Mesodermal cell (in vitro differentiated cells): Measurements from ENCODE around the gene OGFOD3.
"Not testable (repeated sequence)": the region's sequence is repeated elsewhere in the genome, so short reads cannot be mapped to it uniquely, and the experiment has no call there.

Source experiments
- H3K27ac ChIP-seq: 2 replicates; pipeline ENCODE4 v1.7.0; 2013; ENCODE audit warnings: mild to moderate bottlenecking, low read depth, low read length, moderate library complexity; ENCODE audit not compliant: severe bottlenecking
- H3K36me3 ChIP-seq: 2 replicates; pipeline ENCODE4 v1.7.1; 2013; ENCODE audit warnings: mild to moderate bottlenecking, low read length, moderate library complexity; ENCODE audit not compliant: control insufficient read depth, insufficient read depth
- H3K4me1 ChIP-seq: one replicate; pipeline ENCODE4 v1.7.1; 2013; ENCODE audit warnings: mild to moderate bottlenecking, low read length; ENCODE audit not compliant: insufficient read depth, control insufficient read depth, poor library complexity, severe bottlenecking
- H3K4me3 ChIP-seq: 2 replicates; pipeline ENCODE4 v1.7.0; 2013; ENCODE audit warnings: low read length, control low read depth, mild to moderate bottlenecking; ENCODE audit not compliant: insufficient read depth, poor library complexity, severe bottlenecking; ENCODE audit errors: extremely low read depth
- H3K9me3 ChIP-seq: 2 replicates; pipeline ENCODE4 v1.7.1; 2013; ENCODE audit warnings: mild to moderate bottlenecking, low read length, moderate library complexity; ENCODE audit not compliant: control insufficient read depth
- WGBS, 2 experiments: methylation state at CpG; one replicate each; pipeline ENCODE4 v1.1.5; 2013; ENCODE audit warnings: missing lambda C conversion rate in 2 of 2; ENCODE audit not compliant: insufficient coverage in 2 of 2; 5-methylcytosine and 5-hydroxymethylcytosine counted together

Gene OGFOD3

DNA sequence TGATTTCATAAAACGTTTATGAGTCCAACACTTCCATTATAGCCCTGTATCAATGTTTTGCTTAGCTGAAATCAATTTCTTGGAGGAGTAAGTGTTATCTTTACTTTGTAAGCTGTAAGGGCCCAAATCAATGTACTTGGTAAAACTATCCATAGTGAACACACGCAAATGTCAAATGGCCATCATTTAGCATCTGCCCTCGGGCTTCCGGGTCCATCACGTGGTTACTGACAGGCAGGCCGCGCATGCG is 39.5 kb upstream of the OGFOD3 start:
- Histone ChIP-seq H3K36me3 (peaks cover 30% of the 10 kb centered on the region), H3K27ac (peak overlapping the region; percentile 100), H3K4me3 (peak overlapping the region; percentile 89), H3K9me3 (no peaks in the 10 kb centered on the region), H3K4me1 (peaks cover 6% of the 10 kb centered on the region)
- WGBS, 2 experiments, result 0 to 1% methylated on average over 7 of the region's 8 CpGs

DNA sequence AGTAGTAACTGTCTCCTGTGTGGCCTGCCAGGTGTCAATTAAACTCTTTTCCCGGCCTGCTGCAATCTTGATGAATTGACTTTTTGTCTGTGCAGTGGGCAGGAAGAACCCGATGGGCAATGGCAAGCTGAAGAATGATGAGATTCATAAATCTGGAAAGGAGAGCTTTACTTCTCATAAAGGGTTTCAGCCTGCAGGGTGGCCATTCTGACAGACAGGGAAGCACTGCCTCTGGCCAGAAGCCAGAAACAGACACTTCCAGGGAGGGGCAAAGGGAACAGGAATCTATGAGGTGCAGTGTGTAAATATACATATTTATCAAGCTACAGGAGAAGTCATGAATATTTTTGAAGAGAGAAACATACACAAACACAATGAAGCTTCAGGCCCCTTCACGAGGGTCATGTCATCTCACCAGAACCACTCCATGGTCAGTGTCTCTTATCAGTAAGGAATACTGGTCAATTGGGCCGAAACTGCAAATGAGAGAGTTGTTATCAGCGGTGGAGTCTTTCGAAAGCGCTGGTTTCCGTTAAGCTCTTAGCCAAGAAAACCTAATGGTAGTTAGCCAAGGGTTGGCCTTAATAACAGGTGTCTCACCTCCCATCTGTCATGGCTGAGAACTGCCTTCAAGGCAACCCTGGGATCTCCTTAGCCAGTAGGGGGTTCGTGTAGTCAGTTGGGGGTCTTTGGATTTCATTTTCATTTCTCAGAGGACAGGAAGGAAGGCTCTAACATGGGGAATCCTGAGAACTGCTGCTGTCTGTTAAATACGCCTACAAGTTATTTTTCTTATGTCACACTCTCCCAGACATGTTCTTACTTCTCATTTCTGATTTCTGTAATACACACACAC is 38.9 kb upstream of the OGFOD3 start:
- Histone ChIP-seq H3K4me3 (peak overlapping the region; percentile 89), H3K27ac (peak overlapping the region; percentile 100), H3K36me3 (peaks cover 24% of the 10 kb centered on the region), H3K4me1 (peaks cover 6% of the 10 kb centered on the region), H3K9me3 (no peaks in the 10 kb centered on the region)
- 74 to 81% methylated on average over 5 to 7 of the region's 10 CpGs for WGBS, 2 experiments

DNA sequence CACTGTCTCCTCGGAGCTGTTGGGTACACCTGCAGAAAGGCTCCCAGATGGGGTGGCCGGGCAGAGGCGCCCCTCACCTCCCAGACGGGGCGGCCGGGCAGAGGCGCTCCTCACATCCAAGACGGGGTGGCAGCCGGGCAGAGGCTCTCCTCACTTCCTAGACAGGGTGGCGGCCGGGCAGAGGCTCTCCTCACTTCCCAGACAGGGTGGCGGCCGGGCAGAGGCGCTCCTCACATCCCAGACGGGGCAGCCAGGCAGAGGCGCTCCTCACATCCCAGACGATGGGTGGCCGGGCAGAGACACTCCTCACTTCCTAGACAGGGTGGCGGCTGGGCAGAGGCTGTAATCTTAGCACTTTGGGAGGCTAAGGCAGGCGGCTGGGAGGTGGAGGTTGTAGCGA is 35.3 kb upstream of the OGFOD3 start:
- not testable (repeated sequence) for H3K36me3 ChIP-seq, H3K9me3 ChIP-seq, H3K27ac ChIP-seq, H3K4me3 ChIP-seq, H3K4me1 ChIP-seq
- WGBS, 2 experiments, result 90 to 95% methylated on average over 11 to 18 of the region's 21 CpGs

DNA sequence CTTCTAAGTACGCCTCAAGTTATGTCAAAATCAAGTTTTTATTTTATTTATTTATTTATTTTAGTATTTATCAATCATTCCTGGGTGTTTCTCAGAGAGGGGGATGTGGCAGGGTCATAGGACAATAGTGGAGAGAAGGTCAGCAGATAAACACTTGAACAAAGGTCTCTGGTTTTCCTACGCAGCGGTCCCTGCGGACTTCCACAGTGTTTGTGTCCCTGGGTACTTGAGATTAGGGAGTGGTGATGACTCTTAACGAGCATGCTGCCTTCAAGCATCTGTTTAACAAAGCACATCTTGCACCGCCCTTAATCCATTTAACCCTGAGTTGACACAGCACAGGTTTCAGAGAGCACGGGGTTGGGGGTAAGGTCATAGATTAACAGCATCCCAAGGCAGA is 34.8 kb upstream of the OGFOD3 start:
- H3K4me1 ChIP-seq, H3K9me3 ChIP-seq, H3K4me3 ChIP-seq, H3K36me3 ChIP-seq, H3K27ac ChIP-seq: not testable (repeated sequence)
- 100% methylated on average over 5 of the region's 7 CpGs; no CpG with 5 or more reads in 1 of the 2 experiments for WGBS, 2 experiments

DNA sequence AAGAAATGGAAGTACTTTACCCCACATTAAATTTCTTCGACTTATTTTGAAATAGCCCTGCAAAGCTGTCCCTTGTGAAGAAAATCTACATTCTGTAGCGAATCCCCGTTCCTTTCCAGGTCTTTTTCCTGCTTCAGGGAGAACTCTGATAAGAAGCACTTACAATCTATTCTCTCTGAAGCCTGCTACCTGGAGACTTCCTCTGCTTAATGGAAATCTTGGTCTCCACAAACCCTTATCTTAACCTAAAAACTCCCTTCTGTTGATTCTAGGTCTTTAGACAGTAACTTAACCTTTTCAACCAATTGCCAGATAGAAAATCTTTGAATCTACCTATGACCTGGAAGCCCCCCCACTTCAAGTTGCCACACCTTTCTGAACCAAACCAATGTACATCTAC is 33.8 kb upstream of the OGFOD3 start:
- no peaks in the 10 kb centered on the region for H3K4me1 ChIP-seq
- no peak overlapping the region for H3K4me3 ChIP-seq
- H3K27ac ChIP-seq, result no peak overlapping the region
- peaks cover 6% of the 10 kb centered on the region for H3K9me3 ChIP-seq
- 92 to 94% methylated on average over 3 of the region's 3 CpGs for WGBS, 2 experiments
- peaks cover 5% of the 10 kb centered on the region for H3K36me3 ChIP-seq

DNA sequence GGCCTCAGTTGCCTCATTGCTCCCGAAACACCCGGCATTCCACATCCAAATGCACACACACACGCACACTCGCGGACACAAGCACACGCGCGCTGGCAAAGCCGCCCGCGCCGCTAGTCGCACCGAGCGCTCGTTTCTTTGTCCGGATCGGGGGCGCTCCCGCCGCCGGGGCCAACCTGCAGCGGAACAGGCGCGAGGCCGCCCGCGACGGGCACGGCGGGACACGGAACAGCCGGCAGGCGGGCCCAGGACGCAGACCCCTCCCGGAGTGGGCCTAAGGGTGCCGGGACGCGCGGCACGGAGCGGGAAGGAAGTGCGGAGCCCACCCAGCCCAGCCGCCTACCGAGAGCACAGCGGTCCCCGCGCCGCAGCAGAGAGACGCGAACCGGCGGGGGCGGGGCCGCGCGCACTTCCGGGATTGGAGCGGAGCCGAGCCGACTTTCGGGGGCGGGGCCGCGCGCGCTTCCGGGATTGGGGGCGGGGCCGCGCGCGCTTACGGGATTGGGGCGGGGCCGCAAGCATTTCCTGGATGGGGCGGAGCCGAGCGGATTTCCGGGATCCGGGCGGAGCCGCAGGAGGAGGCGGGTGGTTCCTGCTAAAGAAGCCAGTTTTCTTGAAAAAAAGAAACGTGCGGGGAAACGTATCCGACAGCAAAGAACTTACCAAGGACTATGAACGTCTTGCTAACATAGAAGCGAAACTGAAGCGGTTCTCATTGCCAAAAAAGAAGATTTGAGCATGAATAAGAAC is 32.1 kb upstream of the OGFOD3 start, which contains the start of gene CYBC1:
Gene CYBC1, minus strand, starts transcription at position 396 of the 750 bp plus-strand sequence. CDS start 1,498 bp downstream, outside the sequence.
- WGBS, 2 experiments, result 1% methylated on average over 57 to 61 of the region's 91 CpGs

DNA sequence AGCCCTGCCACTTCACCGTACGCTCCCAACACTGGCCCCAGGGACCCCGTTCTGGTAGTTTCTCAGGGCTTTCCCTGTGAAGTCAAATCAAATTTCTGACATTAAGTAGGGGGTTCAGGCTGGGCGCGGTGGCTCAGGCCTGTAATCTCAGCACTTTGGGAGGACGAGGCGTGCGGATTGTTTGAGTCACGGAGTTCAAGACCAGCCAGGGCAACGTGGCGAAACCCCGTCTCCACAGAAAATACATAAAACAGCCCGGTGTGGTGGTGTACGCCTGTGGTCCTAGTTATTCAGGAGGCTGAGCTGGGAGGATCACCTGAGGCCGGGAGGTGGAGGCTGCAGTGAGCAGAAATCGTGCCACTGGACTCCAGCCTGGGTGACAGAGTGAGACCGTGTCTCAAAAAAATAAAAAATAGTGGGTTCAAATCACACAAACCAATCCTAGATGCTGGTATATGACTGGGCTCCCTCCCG is 31.5 kb upstream of the OGFOD3 start:
- peak overlapping the region; percentile 90 for H3K4me3 ChIP-seq
- WGBS, 2 experiments, result 81 to 88% methylated on average over 16 to 18 of the region's 18 CpGs
- H3K4me1 ChIP-seq, result peaks cover 8% of the 10 kb centered on the region
- H3K36me3 ChIP-seq, result peaks cover 12% of the 10 kb centered on the region
- peaks cover 6% of the 10 kb centered on the region for H3K9me3 ChIP-seq
- H3K27ac ChIP-seq, result no peak overlapping the region

More for the DNA sequence above, 32.1 kb upstream of the OGFOD3 start, which contains the start of gene CYBC1:
- Histone ChIP-seq H3K27ac (peak within 1 kb of the TSS; percentile 62), H3K36me3 (peaks cover 11% of the 10 kb centered on the region), H3K9me3 (peaks cover 6% of the 10 kb centered on the region), H3K4me1 (peaks cover 8% of the 10 kb centered on the region), H3K4me3 (peak within 1 kb of the TSS; percentile 90)

DNA sequence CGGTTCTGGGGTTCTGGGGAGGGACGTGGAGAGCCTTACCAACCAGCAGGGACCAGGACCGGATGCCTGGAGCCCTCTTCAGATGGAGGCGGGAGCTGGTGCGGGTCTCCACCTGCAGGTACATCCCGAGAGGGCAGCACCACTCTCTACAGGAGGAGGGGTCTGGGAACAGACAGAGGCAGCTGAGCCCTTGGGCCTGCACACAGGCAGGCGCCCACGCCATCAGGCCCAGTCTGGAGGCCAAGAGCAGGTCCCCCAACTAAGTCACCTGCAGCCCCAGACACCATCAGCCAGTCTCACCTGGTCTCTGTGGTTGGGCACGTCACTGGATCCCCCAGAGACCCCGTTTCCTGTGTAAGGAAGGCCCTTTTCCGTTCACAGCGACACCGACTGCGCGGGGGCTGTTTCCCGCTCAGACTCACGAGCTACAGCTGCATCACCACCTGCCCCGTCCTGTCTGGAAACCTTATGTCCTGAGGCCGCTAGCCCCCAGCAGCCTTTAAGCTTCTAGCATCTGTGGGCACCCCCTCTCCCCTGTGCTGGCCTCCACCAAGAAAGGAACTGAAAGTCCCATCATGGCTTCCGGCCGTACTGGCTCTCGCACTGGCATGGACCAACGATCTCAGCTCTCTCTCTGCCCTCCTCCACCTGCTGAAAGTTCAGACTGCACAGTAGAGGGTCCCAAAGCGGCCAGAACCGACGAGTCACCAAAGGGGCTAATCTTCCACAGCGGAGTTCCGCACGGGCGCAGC is 30.9 kb upstream of the OGFOD3 start:
- H3K4me3 ChIP-seq, result peak overlapping the region; percentile 90
- 92 to 96% methylated on average over 28 to 30 of the region's 30 CpGs for WGBS, 2 experiments
- H3K36me3 ChIP-seq, result peaks cover 18% of the 10 kb centered on the region
- H3K27ac ChIP-seq, result no peak overlapping the region
- peaks cover 8% of the 10 kb centered on the region for H3K4me1 ChIP-seq
- H3K9me3 ChIP-seq, result peaks cover 6% of the 10 kb centered on the region

DNA sequence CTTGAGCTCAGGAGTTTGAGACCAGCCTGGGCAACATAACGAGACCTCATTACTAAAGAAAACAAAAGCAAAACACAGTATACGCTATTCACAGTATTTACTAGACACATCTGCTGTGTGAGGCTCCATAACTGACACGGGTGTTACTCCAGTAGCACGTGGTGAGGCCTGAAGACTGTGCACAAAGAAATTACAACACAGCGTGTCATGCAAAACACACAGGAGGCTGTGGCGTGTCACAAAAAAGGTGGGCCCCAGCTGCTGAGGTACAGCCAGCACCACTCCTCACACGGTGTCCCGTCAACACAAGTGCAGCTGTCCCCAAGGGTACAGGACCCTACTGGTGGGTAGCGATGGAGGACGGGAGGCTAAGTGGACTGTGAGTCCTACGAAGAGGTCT is 29.5 kb upstream of the OGFOD3 start:
- Histone ChIP-seq H3K4me3 (no peak overlapping the region), H3K9me3 (peaks cover 6% of the 10 kb centered on the region), H3K4me1 (peaks cover 8% of the 10 kb centered on the region), H3K36me3 (peaks cover 23% of the 10 kb centered on the region), H3K27ac (no peak overlapping the region)
- 92 to 97% methylated on average over 8 to 10 of the region's 11 CpGs for WGBS, 2 experiments

DNA sequence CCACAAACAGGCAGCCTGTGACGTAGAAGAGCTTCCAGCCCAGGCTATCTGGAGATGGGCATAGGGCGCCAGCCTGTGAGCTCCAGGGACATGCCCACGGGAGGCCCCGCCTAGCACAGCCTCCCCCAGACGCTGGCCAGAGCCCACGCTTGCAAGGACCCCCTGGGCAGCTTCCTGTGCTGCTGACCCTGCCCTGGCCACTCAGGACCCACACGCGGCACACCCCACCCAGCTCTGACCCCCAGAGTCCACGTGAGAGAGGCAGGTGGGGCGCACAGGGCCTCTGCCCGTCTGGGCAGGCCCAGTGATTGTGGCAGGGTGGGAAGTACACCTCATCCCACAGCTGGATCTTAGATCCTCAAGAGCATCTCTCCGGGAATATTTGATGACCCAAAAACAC is 28.3 kb upstream of the OGFOD3 start:
- Histone ChIP-seq H3K36me3 (peaks cover 28% of the 10 kb centered on the region), H3K27ac (no peak overlapping the region), H3K4me1 (peaks cover 8% of the 10 kb centered on the region), H3K4me3 (no peak overlapping the region), H3K9me3 (peaks cover 5% of the 10 kb centered on the region)
- WGBS, 2 experiments, result 85 to 95% methylated on average over 5 to 10 of the region's 12 CpGs
